Activated naive CD4-positive, alpha-beta T cell treated with anti-CD3 and anti-CD28 coated beads, Interleukin-2, amount 50 U/mL, for 16 hours (primary cell): ENCODE measurements around the gene GIMAP2.
"Not testable (repeated sequence)": the region's sequence is repeated elsewhere in the genome, so short reads cannot be mapped to it uniquely, and the experiment has no call there.

ENCODE experiments used
- DNase-seq: peaks from one replicate; pipeline ENCODE4 v3.0.0-alpha.2; 2020

The GIMAP2 gene

GRCh38 chr7:150685219-150686029 is at the start of gene GIMAP2:
TSS of gene GIMAP2 (plus strand) at chr7:150685706. CDS start at chr7:150687060, 1,354 bp downstream.
- no peak for DNase-seq

GRCh38 chr7:150641854-150642253 is 43.7 kb upstream of the GIMAP2 start:
- no peak for DNase-seq

DNA sequence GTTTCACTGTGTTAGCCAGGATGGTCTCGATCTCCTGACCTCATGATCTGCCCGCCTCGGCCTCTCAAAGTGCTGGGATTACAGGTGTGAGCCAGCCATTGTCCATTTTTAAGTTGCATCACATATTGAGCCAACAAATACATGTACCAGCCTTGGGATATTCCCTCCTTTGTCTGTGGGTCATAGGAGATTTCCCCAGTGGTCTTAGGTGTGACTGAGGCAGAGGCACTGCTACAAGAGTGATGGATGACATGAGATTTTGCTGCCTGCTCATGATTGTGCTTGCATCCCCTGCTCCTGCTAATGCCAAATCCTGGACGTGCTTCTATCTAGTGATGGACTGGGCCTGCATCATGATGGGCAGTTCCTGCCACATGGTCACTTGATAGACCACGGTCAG is 42.6 kb upstream of the GIMAP2 start:
- no peak for DNase-seq

DNA sequence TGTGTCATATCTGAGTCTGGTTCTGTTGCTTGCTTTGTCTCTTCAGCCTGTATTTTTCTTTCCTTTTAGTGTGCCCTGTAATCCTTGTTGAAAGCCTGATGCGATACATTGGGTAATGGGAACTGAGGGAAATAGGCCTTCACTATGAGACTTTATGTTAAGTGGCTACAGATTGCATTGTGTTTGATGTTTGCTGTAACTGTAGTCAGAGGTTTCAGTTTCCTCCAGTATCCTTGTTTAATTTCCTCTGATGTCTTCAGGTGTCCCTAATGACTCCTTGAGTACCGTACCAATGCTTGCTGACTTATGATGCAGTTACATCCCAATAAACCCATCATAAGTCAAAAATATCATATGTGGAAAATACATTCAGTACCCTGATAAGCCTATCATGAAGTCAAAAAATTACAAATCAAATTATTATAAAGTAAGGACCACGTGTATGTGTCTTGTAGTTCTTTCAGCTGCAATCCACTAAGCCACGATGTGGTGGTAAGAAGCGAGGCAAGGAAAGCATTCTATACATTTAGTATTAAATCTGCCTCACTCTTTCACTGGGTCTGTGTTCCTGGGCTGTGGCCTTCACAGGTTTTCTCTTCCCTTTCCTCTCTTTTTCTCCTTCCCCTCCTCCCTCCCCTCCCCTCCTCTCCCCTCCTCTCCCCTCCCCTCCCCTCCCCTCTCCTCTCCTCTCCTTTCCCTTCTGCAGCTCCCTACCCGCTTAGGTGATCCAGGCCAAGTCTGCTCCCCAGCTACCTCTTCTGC is 40.1 kb upstream of the GIMAP2 start:
- no peak for DNase-seq

- DNase-seq: no peak
Measured at GRCh38 chr7:150648353-150649079, 37.0 kb upstream of the GIMAP2 start.

- DNase-seq: no peak
Measured at GRCh38 chr7:150649080-150649385, 36.5 kb upstream of the GIMAP2 start.

- no peak for DNase-seq
Measured at GRCh38 chr7:150654692-150655091, 30.8 kb upstream of the GIMAP2 start.

DNA sequence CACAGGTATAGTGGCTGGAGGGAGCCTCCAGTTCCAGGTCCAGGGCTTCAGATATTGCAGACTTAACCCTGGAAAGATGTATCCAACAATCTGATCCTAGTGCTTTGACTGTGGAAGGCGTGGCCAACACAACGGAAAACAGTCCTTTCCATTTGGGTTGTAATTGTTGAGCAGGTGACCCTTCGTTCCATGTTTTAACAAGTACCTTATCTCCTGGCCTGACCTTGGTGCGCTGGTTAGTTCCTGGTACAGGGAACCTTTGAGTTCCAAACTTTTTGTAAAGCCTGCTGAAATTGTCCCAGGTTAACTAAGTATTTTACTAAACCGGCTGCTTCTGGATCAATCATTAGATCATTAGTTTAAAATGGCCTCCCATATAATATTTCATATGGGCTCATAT is 29.5 kb upstream of the GIMAP2 start:
- no peak for DNase-seq

- no peak for DNase-seq
Measured at GRCh38 chr7:150657526-150657925, 28.0 kb upstream of the GIMAP2 start.

GRCh38 chr7:150660939-150661613 is 24.4 kb upstream of the GIMAP2 start:
- no peak for DNase-seq

- DNase-seq: not testable (repeated sequence)
Measured at GRCh38 chr7:150662821-150663220, 22.7 kb upstream of the GIMAP2 start.

- no peak for DNase-seq
Measured at GRCh38 chr7:150663802-150664494, 21.6 kb upstream of the GIMAP2 start.

DNA sequence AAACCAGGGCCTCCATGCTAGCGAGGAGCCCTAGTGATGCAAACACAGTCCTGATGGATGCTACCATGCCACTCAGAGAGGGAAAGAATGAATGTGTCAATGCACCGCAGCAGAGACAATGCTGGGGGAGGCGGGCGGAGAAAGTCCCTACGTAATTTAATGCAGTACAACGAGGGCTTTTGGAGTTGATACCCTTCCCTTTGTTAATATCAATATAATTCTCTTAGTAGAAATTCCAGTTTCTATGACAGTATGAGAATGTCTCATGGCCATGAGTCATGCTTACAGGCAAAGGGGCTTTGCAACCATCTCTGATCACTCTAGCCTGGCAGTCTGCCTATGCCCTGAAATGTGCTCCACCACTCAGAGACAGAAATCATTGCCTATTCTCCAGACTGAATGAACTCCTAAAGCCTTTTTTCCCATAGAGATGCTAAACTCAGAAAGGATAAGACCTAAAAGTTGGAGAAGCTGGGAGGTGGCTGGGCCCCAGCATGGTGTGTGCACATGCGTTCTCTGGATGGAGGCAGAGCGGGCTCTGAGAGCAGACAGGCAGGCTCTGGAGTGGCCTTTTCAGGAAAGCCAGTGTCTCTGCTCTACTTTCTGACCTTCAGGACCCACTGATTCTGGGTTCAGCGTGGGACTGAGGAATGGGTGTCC is 20.3 kb upstream of the GIMAP2 start:
- DNase-seq: peak; percentile 64

DNA sequence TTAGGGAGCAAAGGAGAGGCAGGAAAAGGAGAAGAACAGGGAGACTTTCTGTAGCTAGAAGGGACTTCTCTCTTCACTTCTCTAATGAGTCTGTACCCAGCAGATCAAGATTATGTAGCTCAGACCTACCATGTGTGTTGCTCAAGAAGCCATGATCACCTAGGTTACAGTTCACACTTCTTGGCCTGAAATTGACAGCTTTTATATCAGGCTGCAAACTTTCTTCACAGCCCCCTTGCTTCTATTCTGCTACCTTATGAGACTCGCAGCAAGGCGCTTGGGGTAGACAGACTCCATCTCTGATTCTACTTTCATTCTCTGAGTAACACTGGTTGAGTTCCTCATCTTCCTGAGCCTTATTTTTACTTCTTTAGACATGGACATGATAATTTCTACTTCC is 19.6 kb upstream of the GIMAP2 start:
- no peak for DNase-seq

GRCh38 chr7:150666412-150666811 is 19.1 kb upstream of the GIMAP2 start:
- no peak for DNase-seq

DNA sequence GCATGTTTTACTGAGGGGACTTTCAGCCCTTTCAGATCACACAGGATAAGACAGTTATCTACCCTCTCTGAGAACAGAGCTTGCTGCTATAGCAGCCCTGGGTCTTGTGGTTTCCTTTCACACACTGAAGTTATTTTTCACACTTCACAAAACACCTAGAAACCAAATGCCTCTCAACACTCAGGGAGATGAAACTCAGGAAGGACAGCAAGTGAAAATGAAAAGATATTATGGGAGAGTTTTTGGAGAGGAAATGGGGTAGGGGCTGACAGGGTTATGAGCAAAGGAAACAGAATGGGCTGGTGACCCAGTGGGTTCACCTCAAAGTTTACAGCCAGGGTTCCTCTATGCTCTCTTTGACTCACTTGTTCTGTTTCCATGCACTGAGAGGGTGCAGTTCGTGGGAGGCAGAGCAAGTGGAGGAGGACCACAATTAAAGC is 17.0 kb upstream of the GIMAP2 start:
- peak; percentile 66 for DNase-seq

DNA sequence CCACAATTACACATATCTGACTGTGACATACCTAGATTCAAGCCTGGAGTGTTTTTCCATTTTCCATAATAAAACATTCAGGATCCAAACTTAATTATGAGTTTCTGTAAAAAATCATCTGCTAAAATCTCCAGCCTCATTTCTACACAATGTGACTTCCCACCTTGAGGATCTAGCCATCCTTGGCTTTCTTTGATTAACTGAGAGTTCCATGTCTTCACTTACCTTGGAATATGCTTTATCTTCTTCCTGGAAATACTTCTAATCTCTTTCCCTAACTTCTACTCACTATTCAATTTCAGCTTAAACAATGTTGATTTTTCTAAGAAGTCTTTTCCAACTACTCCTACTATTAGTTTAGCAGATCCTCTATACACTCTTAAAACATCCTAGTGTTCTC is 16.5 kb upstream of the GIMAP2 start:
- DNase-seq: no peak

DNA sequence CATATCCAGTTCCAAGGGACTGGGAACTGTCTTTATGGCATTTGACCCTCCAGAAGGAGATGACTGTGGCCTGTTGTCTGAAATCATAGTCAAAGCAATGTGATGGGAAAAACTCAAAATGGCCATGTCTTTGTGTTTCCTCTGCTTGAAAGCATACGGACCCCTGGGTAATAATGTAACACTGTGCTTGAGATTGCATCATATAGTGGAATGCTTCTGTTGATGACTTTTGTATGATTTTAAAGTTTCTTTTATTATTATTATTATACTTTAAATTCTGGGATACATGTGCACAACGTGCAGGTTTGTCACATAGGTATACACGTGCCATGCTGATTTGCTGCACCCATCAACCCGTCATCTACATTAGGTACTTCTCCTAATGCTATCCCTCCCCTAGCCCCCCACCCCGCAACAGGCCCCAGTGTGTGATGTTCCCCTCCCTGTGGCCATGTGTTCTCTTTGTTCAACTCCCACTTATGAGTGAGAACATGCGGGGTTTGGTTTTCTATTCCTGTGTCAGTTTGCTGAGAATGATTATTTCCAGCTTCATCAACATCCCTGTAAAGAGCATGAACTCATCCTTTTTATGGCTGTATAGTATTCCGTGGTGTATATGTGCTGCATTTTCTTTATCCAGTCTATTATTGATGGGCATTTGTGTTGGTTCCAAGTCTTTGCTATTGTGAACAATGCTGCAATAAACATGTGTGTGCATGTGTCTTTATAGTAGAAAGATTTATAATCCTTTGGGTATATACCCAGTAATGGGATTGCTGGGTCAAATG is 13.5 kb upstream of the GIMAP2 start:
- DNase-seq: not testable (repeated sequence)

GRCh38 chr7:150675714-150676113 is 9.8 kb upstream of the GIMAP2 start:
- DNase-seq: no peak

DNA sequence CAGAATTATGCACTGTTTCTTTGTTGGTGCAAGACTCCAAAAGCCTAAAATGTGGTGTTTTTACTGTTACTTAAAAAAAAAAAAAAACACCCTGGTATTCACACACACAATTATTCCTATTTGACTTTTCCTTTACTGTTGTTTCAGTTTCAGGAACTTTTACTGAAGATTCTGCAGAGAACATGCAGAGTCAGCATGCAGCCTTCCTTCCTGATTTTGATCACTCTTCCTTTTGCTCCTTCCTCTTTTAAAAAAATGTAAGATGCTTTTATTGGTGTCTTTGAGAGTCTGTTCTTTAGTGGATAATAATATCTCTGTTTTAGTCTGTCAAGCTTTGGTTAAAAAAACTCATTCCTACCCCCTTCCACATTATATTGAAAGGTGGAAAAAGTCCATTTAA is 9.2 kb upstream of the GIMAP2 start:
- not testable (repeated sequence) for DNase-seq

DNA sequence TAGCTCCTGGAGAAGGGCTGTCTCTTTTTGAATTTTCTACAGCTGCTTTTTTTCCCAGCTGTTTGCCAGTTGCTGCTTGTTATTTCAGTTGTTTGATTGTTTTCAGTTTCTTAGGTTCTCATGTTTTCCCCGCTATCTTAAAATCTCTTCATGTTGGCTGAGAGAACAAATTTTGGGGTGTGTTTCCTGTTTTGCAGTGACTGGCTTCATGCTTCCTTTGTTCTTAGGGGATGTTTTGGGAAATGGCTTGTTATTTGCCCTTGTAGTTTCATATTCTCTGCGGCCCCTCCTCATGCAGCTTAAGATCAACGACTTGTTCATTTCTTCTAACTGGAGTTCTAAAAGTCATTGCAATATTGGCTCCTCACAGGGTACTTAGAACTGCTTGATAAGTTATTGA is 8.7 kb upstream of the GIMAP2 start:
- DNase-seq: not testable (repeated sequence)
